Measurements from ENCODE around the gene SH2D4B. TPM values are rescaled to one million over a fixed set of nuclear protein-coding genes. Genes with fewer than 3 reads are reported as not detected.
A peak's percentile ranks its signal among the peaks of the same experiment; 100 is the strongest.

SH2D4B gene
- total and polyA plus RNA-seq, 2 of the 13 experiments (the other 11 are each of a cell fraction or from before 2014, with no cell fraction given): not detected

DNA sequence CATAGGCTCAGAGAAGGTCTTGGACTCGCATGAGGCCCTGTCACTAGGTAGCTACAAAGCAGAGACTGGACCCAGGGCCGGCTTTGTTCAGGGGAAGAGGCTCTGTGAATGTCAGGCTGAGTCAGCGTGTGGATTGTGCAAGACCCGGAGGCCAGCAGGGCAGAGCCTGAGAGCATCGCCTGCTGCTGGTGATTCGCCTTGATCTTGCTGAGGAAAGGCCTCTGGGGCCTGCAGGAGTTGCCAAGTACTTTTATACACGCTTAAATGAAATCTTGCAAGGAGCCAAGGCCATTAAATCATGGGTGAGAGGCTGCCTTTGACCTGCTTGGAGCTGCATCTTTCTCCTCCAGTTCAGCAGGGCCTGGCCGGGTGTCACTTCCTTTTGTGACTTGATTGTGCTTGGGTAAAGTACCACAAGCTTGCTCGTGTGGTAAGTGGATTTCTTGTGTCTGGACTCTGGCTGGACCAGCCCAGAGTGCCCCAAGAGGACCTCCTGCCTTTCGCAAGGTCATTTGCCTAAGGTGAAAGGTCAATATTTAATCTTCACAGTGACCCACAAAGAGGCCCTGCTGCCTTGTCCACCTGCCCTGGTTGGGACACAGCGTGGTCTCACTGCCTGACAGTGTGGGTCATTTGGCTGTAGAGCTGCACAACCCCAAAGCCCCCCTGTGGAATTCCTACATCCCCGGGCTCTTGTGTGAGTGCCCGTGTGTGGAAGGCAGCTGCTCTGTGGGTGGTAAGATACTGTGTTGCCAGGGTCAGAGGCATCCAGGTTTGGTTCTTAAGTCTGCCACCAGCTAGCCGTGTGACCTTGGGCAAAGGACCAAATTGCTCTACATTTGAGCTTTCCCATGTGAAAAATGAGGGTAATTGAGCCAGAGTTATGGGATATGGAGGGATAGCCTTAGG lies 38.6 kb upstream of the SH2D4B start (continued):
- TF ChIP-seq SOX13 (IDR thresholded peaks at IDR 0.05) (peak; percentile 61; the same call in 1 of the 2 replicates), SOX13 (CRISPR knock-in tag; conservative IDR thresholded peaks at IDR 0.05 in 1 of 2, IDR thresholded peaks at IDR 0.05 in 1 of 2) (peak in 1 of 2 experiments; percentile 87; a peak in 2 of 4 replicates), NONO (IDR thresholded peaks at IDR 0.05) (no peak), NONO (CRISPR knock-in tag; conservative IDR thresholded peaks at IDR 0.05) (peak; percentile 30; the same call in 1 of the 2 replicates), ZFY (CRISPR knock-in tag; IDR thresholded peaks at IDR 0.05) (peak; percentile 86), MAFF (IDR thresholded peaks at IDR 0.05; ENCODE audit: low read depth, low read length) (peak; percentile 83), ETV5 (CRISPR knock-in tag; IDR thresholded peaks at IDR 0.05; ENCODE audit: borderline replicate concordance) (peak; percentile 84), ZNF20 (CRISPR knock-in tag; IDR thresholded peaks at IDR 0.05) (0 out of 2 replicates have a peak, but pooled peaks have one; percentile 61), NCOR1 (IDR thresholded peaks at IDR 0.05; ENCODE audit: borderline replicate concordance, low read length) (no peak), GTF2F1 (IDR thresholded peaks at IDR 0.05; ENCODE audit: low read length) (no peak), PRMT3 (CRISPR knock-in tag; IDR thresholded peaks at IDR 0.05; ENCODE audit: borderline replicate concordance, low read depth) (no peak), SALL1 (CRISPR knock-in tag; IDR thresholded peaks at IDR 0.05) (0 out of 2 replicates have a peak, but pooled peaks have one; percentile 46), ZNF629 (CRISPR knock-in tag; conservative IDR thresholded peaks at IDR 0.05) (0 out of 2 replicates have a peak, but pooled peaks have one; percentile 14), HOXD1 (CRISPR knock-in tag; IDR thresholded peaks at IDR 0.05) (no peak), ZNF124 (CRISPR knock-in tag; IDR thresholded peaks at IDR 0.05) (peak; percentile 77; the same call in 1 of the 2 replicates), TMF1 (CRISPR knock-in tag; IDR thresholded peaks at IDR 0.05; ENCODE audit: low read depth) (0 out of 2 replicates have a peak, but pooled peaks have one; percentile 23), TAF1 (CRISPR knock-in tag; IDR thresholded peaks at IDR 0.05) (peak; percentile 46), ZFP36L1 (CRISPR knock-in tag; IDR thresholded peaks at IDR 0.05) (no peak), CCAR2 (optimal IDR thresholded peaks at IDR 0.05; ENCODE audit: low read depth, low read length) (no peak), TGIF2 (CRISPR knock-in tag; IDR thresholded peaks at IDR 0.05) (peak; percentile 92)
- TF ChIP-seq, protein P1, sequence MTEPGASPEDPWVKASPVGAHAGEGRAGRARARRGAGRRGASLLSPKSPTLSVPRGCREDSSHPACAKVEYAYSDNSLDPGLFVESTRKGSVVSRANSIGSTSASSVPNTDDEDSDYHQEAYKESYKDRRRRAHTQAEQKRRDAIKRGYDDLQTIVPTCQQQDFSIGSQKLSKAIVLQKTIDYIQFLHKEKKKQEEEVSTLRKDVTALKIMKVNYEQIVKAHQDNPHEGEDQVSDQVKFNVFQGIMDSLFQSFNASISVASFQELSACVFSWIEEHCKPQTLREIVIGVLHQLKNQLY (CRISPR knock-in tag; IDR thresholded peaks at IDR 0.05): peak; percentile 69
- TF ChIP-seq, protein P2, sequence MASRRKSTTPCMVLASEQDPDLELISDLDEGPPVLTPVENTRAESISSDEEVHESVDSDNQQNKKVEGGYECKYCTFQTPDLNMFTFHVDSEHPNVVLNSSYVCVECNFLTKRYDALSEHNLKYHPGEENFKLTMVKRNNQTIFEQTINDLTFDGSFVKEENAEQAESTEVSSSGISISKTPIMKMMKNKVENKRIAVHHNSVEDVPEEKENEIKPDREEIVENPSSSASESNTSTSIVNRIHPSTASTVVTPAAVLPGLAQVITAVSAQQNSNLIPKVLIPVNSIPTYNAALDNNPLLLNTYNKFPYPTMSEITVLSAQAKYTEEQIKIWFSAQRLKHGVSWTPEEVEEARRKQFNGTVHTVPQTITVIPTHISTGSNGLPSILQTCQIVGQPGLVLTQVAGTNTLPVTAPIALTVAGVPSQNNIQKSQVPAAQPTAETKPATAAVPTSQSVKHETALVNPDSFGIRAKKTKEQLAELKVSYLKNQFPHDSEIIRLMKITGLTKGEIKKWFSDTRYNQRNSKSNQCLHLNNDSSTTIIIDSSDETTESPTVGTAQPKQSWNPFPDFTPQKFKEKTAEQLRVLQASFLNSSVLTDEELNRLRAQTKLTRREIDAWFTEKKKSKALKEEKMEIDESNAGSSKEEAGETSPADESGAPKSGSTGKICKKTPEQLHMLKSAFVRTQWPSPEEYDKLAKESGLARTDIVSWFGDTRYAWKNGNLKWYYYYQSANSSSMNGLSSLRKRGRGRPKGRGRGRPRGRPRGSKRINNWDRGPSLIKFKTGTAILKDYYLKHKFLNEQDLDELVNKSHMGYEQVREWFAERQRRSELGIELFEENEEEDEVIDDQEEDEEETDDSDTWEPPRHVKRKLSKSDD (CRISPR knock-in tag; IDR thresholded peaks at IDR 0.05; ENCODE audit: low read depth): 0 out of 2 replicates have a peak, but pooled peaks have one; percentile 59
- TF ChIP-seq, protein P3, sequence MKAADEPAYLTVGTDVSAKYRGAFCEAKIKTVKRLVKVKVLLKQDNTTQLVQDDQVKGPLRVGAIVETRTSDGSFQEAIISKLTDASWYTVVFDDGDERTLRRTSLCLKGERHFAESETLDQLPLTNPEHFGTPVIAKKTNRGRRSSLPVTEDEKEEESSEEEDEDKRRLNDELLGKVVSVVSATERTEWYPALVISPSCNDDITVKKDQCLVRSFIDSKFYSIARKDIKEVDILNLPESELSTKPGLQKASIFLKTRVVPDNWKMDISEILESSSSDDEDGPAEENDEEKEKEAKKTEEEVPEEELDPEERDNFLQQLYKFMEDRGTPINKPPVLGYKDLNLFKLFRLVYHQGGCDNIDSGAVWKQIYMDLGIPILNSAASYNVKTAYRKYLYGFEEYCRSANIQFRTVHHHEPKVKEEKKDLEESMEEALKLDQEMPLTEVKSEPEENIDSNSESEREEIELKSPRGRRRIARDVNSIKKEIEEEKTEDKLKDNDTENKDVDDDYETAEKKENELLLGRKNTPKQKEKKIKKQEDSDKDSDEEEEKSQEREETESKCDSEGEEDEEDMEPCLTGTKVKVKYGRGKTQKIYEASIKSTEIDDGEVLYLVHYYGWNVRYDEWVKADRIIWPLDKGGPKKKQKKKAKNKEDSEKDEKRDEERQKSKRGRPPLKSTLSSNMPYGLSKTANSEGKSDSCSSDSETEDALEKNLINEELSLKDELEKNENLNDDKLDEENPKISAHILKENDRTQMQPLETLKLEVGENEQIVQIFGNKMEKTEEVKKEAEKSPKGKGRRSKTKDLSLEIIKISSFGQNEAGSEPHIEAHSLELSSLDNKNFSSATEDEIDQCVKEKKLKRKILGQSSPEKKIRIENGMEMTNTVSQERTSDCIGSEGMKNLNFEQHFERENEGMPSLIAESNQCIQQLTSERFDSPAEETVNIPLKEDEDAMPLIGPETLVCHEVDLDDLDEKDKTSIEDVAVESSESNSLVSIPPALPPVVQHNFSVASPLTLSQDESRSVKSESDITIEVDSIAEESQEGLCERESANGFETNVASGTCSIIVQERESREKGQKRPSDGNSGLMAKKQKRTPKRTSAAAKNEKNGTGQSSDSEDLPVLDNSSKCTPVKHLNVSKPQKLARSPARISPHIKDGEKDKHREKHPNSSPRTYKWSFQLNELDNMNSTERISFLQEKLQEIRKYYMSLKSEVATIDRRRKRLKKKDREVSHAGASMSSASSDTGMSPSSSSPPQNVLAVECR (CRISPR knock-in tag; IDR thresholded peaks at IDR 0.05; ENCODE audit: borderline replicate concordance): peak; percentile 64; the same call in 1 of the 2 replicates

All from HepG2 (cell line).